Loucy (cell line): ENCODE data around the gene NFKB1.

Experiments
- H2AFZ ChIP-seq: fragments of 200-600 bp; sonication (generic); 2 replicates; pipeline ENCODE4 v1.6.0; 2016; ENCODE audit warnings: antibody characterized with exemption, mild to moderate bottlenecking, low read length, moderate library complexity
- H3F3A ChIP-seq: fragments of 200-600 bp; 2 replicates; pipeline ENCODE4 v1.6.0; 2016; ENCODE audit warnings: antibody characterized with exemption, low read depth, mild to moderate bottlenecking
- H3K27me3 ChIP-seq: fragments of 200-600 bp; sonication (generic); 2 replicates; pipeline ENCODE4 v1.6.1; 2014; ENCODE audit warnings: low read length, mild to moderate bottlenecking; ENCODE audit not compliant: insufficient read depth, poor library complexity, severe bottlenecking
- H3K36me3 ChIP-seq: fragments of 200-600 bp; sonication (generic); 2 replicates; pipeline ENCODE4 v1.6.1; 2016; ENCODE audit warnings: low read length; ENCODE audit not compliant: insufficient read depth
- H3K4me1 ChIP-seq: fragments of 200-600 bp; sonication (generic); 2 replicates; pipeline ENCODE4 v1.5.1; 2014; ENCODE audit warnings: low read length, mild to moderate bottlenecking; ENCODE audit not compliant: insufficient read depth, poor library complexity, severe bottlenecking
- H3K4me2 ChIP-seq: fragments of 200-600 bp; sonication (generic); 2 replicates; pipeline ENCODE4 v1.6.0; 2014; ENCODE audit warnings: antibody characterized with exemption, low read length, low read depth, mild to moderate bottlenecking; ENCODE audit not compliant: poor library complexity, severe bottlenecking
- H3K4me3 ChIP-seq: fragments of 200-600 bp; sonication (generic); 2 replicates; pipeline ENCODE4 v1.5.1; 2014; ENCODE audit warnings: low read length, mild to moderate bottlenecking, mixed read lengths; ENCODE audit not compliant: poor library complexity, severe bottlenecking
- H3K79me2 ChIP-seq: fragments of 200-600 bp; sonication (generic); 2 replicates; pipeline ENCODE4 v1.6.1; 2014; ENCODE audit warnings: low read length; ENCODE audit not compliant: insufficient read depth
- H3K9ac ChIP-seq: fragments of 200-600 bp; sonication (generic); 2 replicates; pipeline ENCODE4 v1.6.0; 2014; ENCODE audit warnings: mild to moderate bottlenecking, low read depth, low read length, moderate library complexity; ENCODE audit not compliant: poor library complexity, severe bottlenecking
- H3K9me2 ChIP-seq: fragments of 200-600 bp; sonication (generic); replicated peaks from 2 replicates; pipeline ENCODE4 v1.6.1; 2016; ENCODE audit warnings: low read depth, low read length, mixed read lengths
- H3K9me3 ChIP-seq: fragments of 200-600 bp; sonication (generic); 2 replicates; pipeline ENCODE4 v1.6.1; 2014; ENCODE audit warnings: mild to moderate bottlenecking, antibody characterized with exemption, low read length, low read depth; ENCODE audit not compliant: insufficient read depth
- H4K20me1 ChIP-seq: fragments of 200-600 bp; sonication (generic); 2 replicates; pipeline ENCODE4 v1.6.0; 2014; ENCODE audit warnings: antibody characterized with exemption, low read length, mild to moderate bottlenecking; ENCODE audit not compliant: insufficient read depth, poor library complexity, severe bottlenecking
- EZH2phosphoT487 ChIP-seq: fragments of 200-600 bp; IDR thresholded peaks from 2 replicates; pipeline ENCODE4 v1.6.1; 2018; ENCODE audit warnings: antibody characterized with exemption, mild to moderate bottlenecking, moderate library complexity, borderline replicate concordance
- TF ChIP-seq, protein P1 (sequence below): fragments of 200-600 bp; sonication (generic); conservative IDR thresholded peaks from 2 replicates; pipeline ENCODE4 v1.5.1; 2014; ENCODE audit warnings: mild to moderate bottlenecking, antibody characterized with exemption, low read length

The NFKB1 gene

DNA sequence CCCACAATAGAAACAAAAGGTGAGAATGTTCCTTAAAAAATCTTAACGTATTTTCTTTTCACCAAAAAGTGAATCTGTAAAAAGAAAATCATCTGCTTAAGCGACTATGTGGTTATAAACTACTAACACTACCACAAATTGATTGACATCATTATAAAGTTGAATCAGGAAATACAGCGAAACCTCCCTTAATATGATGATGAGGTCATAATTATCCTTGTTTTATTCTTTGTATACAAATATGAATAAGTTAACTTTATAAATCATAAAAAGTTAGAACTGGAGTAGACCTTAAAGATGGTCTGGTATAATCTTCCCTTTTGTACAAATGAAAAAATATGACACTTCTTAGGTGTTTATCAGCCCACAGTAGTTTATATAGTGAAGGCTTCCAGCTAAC, 35.6 kb downstream of the NFKB1 start:
- H3K79me2 ChIP-seq, result peaks cover 10% of the 10 kb centered on the region; the same call in 1 of the 2 replicates
- H3K9me3 ChIP-seq, result no peaks in the 10 kb centered on the region
- H3K36me3 ChIP-seq, result peaks cover 13% of the 10 kb centered on the region; the same call in 1 of the 2 replicates
- no peak for TF ChIP-seq EZH2phosphoT487
- TF ChIP-seq, protein P1, sequence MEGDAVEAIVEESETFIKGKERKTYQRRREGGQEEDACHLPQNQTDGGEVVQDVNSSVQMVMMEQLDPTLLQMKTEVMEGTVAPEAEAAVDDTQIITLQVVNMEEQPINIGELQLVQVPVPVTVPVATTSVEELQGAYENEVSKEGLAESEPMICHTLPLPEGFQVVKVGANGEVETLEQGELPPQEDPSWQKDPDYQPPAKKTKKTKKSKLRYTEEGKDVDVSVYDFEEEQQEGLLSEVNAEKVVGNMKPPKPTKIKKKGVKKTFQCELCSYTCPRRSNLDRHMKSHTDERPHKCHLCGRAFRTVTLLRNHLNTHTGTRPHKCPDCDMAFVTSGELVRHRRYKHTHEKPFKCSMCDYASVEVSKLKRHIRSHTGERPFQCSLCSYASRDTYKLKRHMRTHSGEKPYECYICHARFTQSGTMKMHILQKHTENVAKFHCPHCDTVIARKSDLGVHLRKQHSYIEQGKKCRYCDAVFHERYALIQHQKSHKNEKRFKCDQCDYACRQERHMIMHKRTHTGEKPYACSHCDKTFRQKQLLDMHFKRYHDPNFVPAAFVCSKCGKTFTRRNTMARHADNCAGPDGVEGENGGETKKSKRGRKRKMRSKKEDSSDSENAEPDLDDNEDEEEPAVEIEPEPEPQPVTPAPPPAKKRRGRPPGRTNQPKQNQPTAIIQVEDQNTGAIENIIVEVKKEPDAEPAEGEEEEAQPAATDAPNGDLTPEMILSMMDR, result no peak
- H3K9ac ChIP-seq, result no peak overlapping the region
- H3K4me1 ChIP-seq, result peaks cover 28% of the 10 kb centered on the region
- no peak overlapping the region for H3K4me2 ChIP-seq
- H3K27me3 ChIP-seq, result no peaks in the 10 kb centered on the region
- no peaks in the 10 kb centered on the region for H4K20me1 ChIP-seq
- H3K9me2 ChIP-seq, result no peaks in the 10 kb centered on the region
- no peak overlapping the region for H3K4me3 ChIP-seq
- no peak overlapping the region for H2AFZ ChIP-seq
- H3F3A ChIP-seq, result no peaks in the 10 kb centered on the region

DNA sequence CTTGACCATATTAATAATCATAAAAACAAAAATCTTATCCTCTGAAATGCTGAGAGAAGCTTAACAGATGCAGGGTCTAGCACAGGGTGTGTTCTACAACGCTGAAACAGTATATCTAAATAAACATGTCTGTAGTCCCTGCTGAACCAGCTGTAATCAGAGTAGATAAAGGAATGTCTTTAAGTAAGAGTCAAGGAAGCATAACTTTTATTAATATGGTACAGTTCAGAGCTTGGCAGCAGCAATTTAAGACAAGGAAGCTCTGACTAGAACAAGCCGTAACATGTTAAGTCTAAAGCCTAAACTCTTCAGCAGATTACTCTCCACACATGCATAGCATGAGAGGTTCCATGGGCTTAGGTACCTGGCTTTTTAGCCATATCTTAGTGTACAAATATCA, 36.1 kb downstream of the NFKB1 start:
- peaks cover 13% of the 10 kb centered on the region; the same call in 1 of the 2 replicates for H3K36me3 ChIP-seq
- no peak overlapping the region for H2AFZ ChIP-seq
- no peak overlapping the region for H3K4me2 ChIP-seq
- no peaks in the 10 kb centered on the region for H3K9me2 ChIP-seq
- no peaks in the 10 kb centered on the region for H3F3A ChIP-seq
- no peak overlapping the region for H3K9ac ChIP-seq
- peaks cover 31% of the 10 kb centered on the region for H3K4me1 ChIP-seq
- no peaks in the 10 kb centered on the region for H3K27me3 ChIP-seq
- TF ChIP-seq EZH2phosphoT487, result no peak
- TF ChIP-seq, protein P1, result no peak
- no peaks in the 10 kb centered on the region for H3K9me3 ChIP-seq
- H3K4me3 ChIP-seq, result no peak overlapping the region
- H4K20me1 ChIP-seq, result no peaks in the 10 kb centered on the region
- H3K79me2 ChIP-seq, result peaks cover 10% of the 10 kb centered on the region; the same call in 1 of the 2 replicates

DNA sequence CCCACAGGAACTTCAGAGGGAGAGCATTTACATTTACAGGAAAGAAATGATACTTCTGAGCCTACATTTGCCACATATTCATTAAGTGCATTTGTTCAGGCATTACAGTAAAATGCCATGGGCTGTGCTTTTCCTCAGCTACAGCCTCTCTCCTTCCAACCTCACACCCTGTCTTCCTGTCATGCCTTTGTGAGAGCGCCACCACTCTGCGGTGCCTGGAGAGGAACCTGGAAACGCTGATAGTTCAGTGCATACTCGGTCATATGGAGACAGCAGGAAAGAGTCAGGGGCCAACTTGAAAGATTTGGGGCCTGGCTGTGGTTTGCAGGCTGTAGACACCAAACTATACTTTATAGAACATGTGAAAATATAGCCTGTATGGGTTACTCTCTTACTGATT, 40.5 kb downstream of the NFKB1 start:
- no peaks in the 10 kb centered on the region for H3K27me3 ChIP-seq

More for the DNA sequence above, 40.5 kb downstream of the NFKB1 start:
- no peak overlapping the region for H2AFZ ChIP-seq
- no peaks in the 10 kb centered on the region for H4K20me1 ChIP-seq
- H3K4me1 ChIP-seq, result peaks cover 9% of the 10 kb centered on the region
- no peak overlapping the region for H3K4me2 ChIP-seq
- peaks cover 33% of the 10 kb centered on the region; the same call in 1 of the 2 replicates for H3K36me3 ChIP-seq
- TF ChIP-seq, protein P1, result peak; percentile 78
- no peak for TF ChIP-seq EZH2phosphoT487
- no peaks in the 10 kb centered on the region for H3K9me2 ChIP-seq
- H3K79me2 ChIP-seq, result no peaks in the 10 kb centered on the region
- H3K4me3 ChIP-seq, result no peak overlapping the region
- H3F3A ChIP-seq, result no peaks in the 10 kb centered on the region
- H3K9ac ChIP-seq, result no peak overlapping the region
- H3K9me3 ChIP-seq, result no peaks in the 10 kb centered on the region
